ENCODE measurements around the gene FOXP1.

Gene FOXP1

GRCh38 chr3:70916375-70917055 lies 667.0 kb downstream of the FOXP1 start:
- DNase-seq = no peak

- no peak for DNase-seq
Measured at GRCh38 chr3:70914862-70915261, 668.7 kb downstream of the FOXP1 start.

GRCh38 chr3:70911719-70912118 lies 671.8 kb downstream of the FOXP1 start:
- DNase-seq = no peak

- DNase-seq = no peak
Measured at GRCh38 chr3:70905491-70905890, 678.0 kb downstream of the FOXP1 start.
